HG03064 (cell line): ENCODE data around the gene JMJD8.

Experiments
- ATAC-seq: cut with Tn5 transposase; IDR thresholded peaks from one replicate; pipeline ENCODE4 v1.9.1; 2021; ENCODE audit warnings: low read depth; ENCODE audit not compliant: unreplicated experiment

The JMJD8 gene

GRCh38 chr16:678209-678857, 5.8 kb downstream of the JMJD8 start:
- ATAC-seq: no peak

- no peak for ATAC-seq
These were observed 6.6 kb downstream of the JMJD8 start for GRCh38 chr16:677316-678190.

DNA sequence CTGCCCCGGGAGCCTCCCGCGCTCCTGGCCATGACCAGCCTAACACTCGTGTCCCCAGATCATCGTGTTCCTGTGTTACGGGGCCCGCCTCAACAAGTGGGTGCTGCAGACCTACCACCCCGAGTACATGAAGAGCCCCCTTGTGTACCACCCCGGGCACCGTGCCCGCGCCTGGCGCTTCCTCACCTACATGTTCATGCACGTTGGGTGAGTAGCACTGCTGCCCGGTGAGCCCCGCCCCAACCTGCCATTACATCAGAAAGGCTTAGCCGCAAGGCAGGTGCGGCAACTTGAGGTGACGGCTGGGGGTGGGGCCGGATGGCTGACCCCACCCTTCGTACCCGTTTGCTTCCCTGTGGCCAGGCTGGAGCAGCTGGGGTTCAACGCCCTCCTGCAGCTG, 7.2 kb downstream of the JMJD8 start:
- no peak for ATAC-seq

GRCh38 chr16:676565-676902, 7.6 kb downstream of the JMJD8 start:
- no peak for ATAC-seq

- no peak for ATAC-seq
These were observed 8.1 kb downstream of the JMJD8 start for GRCh38 chr16:675884-676564.

- ATAC-seq: no peak
These were observed 8.9 kb downstream of the JMJD8 start, which contains the start of gene RHBDL1 for GRCh38 chr16:674968-675883. Gene RHBDL1 (plus strand): TSS chr16:675671. CDS start chr16:675791, 120 bp downstream.

DNA sequence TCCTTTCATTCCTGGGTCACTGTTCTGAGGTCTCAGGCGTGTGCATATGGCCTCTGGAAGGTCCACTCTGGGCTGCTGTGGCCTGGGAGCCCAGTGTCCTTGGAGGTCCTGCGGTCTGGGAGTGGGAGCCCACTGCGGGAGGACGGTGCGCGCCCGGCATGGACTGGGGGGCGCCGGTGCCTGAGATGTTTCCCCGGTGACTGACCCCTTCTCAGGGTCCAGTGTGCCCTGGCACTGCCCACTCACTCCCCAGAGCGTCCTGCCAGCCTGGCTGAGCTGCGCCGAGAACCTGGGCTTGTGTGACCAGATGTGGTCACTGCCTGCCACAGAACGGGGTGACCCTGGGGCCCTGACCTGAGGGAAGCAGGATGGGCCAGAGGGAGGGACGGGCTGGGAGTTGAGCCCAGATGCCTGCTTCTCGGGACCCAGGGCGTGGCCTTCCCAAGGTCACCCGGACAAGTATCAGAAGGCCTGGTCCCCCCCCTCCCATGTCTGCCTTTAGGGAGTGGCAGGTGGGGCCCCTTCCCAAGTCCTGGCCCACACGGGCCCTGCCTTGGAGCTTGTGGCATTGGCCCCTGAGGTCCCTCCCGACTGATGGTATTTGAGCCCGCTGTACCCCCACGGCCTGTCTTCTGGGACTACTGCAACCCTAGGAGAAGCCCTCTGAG, 9.8 kb downstream of the JMJD8 start:
- ATAC-seq: no peak

DNA sequence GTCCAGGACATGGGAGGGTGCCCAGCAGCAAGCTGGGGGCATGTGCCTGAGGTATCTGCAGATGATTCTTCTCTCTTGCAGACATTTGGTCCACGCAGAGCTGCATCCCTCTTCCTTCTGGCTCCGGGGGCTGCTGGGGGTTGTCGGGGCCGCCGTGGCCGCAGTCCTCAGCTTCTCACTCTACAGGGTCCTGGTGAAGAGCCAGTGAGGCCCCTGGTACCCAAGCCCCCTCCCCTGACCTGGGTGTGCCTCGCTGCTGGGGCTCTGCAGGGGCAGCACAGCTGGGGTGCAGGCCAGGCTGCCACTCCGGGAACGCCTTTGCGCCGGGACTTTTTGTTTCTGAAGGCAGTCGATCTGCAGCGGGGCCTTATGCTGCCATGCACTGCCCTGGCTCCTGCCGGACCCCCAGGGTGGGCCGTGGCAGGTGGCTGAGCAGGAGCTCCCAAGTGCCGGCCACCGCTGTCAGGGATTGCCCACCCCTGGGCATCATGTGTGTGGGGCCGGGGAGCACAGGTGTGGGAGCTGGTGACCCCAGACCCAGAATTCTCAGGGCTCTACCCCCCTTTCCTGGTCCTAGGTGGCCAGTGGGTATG, 10.6 kb downstream of the JMJD8 start:
- no peak for ATAC-seq

DNA sequence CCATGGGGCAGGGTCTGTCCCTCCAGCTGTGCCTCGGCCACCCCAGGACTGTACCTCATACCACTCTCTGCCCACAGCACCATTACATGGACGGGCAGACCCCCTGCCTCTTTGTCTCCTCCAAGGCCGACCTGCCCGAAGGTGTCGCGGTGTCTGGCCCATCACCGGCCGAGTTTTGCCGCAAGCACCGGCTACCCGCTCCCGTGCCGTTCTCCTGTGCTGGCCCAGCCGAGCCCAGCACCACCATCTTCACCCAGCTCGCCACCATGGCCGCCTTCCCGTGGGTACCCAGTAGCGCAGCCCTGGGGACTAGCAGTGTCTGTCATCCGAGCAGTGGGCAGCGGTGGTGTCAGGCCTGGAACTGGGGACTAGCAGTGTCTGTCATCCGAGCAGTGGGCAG, 11.3 kb downstream of the JMJD8 start:
- no peak for ATAC-seq

DNA sequence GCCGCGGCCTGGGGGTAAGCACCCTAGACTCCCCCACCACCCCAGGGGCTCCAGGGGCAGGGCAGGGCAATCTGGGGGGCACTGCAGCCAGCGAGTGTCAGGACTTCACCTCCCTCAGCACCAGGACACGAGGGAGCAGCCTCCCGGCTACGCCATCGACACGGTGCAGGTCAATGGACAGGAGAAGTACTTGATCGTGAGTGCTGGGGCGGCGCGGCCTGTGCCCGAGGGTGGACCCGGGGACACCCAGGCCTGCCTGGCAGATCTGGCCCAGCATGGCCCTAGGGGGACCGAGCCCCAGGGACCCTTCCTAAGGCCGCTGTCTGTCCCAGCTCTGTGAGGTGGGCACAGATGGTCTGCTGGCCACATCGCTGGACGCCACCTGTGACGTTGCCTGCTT, 11.8 kb downstream of the JMJD8 start:
- no peak for ATAC-seq

DNA sequence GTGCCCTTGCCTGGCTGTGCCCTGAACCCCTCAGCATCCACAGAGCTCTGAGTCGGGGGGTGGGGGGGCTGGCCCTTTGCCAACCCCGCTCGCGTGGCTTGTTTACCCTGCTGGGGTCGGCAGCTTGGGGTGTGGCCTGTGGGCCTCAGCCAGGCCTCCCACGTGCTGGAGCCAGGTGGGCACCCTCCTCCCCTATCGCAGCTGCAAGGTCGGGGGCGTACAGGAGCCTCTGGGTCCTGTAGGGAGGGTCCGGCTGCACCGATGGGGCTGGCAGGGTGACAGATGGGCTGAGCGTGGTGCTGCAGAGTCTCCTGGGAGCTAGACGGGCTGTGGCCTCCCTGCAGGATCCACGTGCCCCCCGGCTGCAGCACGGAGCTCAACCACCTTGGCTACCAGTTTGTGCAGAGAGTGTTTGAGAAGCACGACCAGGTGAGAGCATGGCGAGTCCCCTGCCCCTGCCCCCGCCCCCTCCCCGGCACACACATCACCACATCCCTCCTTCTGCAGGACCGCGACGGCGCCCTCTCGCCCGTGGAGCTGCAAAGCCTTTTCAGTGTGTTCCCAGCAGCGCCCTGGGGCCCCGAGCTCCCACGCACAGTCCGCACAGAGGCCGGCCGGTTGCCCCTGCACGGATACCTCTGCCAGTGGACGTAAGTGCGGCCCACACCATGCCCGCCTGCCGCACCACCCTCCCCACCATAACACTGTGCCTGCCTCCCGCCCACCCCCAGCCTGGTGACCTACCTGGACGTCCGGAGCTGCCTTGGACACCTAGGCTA, 12.6 kb downstream of the JMJD8 start:
- ATAC-seq: no peak

GRCh38 chr16:670485-671352, 13.4 kb downstream of the JMJD8 start:
- ATAC-seq: no peak

GRCh38 chr16:669666-670065, 14.5 kb downstream of the JMJD8 start:
- ATAC-seq: no peak

DNA sequence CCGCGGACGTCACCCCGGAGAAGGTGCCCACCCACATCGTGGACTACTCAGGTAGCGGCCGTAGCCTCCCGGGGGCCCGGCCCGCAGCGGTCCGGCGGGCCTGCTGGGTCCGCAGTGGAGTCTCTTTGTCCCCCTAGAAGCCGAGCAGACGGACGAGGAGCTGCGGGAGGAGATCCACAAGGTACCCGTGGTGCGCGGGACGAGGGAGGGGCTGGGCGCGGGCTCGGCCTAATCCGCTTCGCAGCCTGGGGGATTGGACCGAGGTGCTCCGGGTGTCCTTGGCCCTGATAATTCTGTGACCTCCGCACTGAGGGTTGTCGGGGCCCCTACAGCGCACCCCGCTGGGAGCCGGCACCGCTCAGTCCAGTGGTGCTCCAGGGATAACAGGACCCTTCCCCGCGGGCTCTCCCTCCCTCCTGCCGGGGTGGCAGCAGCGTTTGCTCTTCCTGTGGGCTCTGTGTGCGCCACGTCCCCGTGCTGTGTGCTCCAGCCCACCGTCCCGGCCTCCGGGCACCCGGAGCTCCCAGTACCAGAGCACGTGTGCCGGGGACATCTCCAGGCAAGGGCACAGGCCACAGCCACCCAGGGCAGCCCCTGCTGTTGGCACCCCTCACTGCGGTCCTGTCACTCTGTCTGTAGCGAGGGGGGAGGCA, 15.5 kb downstream of the JMJD8 start:
- ATAC-seq: no peak

DNA sequence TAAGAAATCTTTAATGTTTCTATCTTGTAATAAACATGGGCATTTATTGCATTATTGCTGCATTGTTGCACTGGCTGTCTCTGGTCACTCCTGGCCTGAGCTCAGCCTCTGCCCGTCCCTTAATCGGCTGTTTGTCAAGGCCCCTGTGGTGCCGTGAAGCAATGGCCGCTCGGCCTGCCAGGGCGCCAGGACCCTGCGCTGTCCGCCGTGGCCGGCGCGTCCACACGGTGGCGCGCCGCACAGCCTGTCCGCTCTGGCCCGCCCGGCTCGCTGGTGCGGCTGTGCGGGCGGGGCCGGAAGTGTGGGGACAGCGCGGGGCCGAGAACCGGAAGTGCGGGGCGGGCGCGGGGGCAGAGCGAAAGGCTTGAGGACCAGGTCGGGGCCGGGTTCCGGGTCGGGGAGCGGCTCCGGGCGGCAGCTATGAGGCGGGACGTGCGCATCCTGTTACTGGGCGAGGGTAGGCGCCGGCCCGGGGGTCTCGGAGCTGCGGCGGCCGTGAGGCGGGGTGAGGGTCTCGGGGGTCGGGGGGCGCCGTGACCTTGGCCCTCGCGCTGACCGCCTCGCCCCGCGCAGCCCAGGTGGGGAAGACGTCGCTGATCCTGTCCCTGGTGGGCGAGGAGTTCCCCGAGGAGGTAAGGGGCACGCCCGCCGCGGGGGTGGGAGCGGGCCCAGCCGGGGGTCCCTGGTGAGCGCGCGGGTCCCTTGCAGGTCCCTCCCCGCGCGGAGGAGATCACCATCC, 16.2 kb downstream of the JMJD8 start, which contains the start of gene RHOT2:
Gene RHOT2, plus strand, starts transcription at position 353 of the 739 bp plus-strand sequence. Its CDS starts 68 bp downstream, at position 421.
- peak; percentile 64 for ATAC-seq

- no peak for ATAC-seq
These were observed 16.9 kb downstream of the JMJD8 start for GRCh38 chr16:667113-667779.
